NCI-H446 treated with DMSO at 0.1 percent for 48 hours (cell line): ENCODE measurements around the gene DYNLT1.
"Not testable (repeated sequence)": the region's sequence is repeated elsewhere in the genome, so short reads cannot be mapped to it uniquely, and the experiment has no call there.

Source experiments
- DNase-seq: peaks from one replicate; lab custom pipeline; 2025; lab: John Stamatoyannopoulos, UW

DYNLT1 gene

DNA sequence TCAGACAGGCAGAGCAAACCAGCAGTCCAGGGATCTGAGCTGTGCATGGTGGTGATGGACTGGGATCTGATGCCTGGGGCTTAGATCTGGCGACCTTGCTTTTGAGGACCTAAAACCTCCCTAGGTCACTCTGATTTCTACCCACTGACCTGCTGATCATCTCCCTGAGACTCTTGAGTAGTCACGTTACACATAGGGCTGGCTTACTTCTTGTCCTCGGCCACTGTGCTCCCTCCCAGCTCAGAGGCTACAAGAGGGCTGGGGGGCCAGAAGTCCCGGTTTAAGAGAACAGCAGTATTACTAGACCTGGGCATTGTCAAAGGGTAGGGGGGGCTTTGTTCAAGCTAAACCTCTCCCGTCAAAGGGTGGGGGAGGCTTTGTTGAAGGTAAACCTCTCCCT lies 5.5 kb downstream of the DYNLT1 start:
- DNase-seq, result no peak

DNA sequence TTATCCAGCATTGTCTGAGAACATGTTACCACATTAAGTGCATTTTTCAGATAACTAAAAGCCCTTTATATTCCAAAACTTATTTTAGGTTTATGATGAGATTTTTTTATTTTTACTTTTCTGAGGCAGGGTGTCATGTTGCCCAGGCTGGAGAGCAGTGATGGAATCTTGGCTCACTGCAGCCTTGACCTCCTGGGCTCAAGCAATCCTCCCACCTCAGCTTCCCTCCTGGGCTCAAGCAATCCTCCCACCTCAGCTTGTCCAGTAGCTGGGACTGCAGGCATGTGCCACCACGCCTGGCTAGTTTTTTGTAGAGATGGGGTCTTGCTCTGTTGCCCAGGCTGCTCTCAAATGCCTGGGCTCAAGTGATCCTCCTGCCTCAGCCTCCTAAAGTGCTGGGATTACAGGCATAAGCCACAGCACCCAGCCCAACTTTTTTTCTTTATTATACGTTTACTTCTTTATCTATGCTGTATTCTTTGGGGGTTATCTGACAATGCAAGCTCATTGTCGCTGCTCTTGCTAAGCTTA lies 6.2 kb downstream of the DYNLT1 start:
- DNase-seq, result no peak

DNA sequence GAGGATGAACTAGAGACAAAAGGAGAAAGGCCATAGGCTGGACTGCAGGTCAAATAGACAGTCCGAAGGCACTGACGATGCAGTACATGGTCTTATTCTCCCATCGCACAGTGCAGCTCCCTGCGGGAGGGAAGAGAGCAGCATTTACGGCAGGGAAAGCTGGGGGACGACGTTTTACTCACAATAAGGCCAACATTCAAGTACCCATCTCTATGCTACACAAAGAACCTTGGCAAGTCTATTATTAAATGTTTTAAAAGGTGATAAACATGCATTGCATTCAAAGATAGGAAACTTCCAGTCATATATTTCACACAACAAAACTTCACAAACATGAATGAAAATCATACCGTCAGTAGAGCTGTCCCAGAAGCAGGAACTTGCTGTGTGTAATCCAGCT lies 7.8 kb downstream of the DYNLT1 start:
- DNase-seq, result no peak

DNA sequence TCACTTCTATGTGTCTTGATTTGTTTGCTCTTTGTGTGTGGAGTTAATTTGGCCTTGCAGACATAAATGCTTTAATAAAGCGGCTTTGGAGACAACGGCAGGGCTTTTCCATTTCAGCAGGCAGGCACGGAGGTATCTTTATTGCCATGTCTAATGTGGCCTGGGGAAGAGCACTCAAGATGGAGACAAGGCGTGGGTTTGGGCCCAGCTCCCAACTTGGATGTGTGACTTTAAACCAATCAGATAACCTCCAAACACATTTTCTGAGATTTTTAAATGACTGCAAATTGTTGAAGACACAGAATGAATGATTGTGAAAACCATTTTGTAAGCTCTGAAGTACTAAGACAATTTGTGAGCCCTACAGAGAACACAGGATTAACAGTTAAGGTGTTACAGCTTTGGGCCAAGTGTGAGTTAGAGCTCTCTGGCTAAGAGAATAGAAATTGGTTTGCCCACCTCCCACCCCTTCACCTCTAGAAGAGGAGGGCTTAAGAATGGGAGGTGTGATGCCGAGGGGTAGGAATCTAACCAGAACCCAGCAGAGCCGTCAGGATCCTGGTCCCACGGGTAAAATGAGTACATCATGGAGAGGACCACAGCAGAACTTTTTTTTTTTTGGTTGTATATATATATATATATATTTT lies 9.0 kb downstream of the DYNLT1 start:
- DNase-seq, result no peak

DNA sequence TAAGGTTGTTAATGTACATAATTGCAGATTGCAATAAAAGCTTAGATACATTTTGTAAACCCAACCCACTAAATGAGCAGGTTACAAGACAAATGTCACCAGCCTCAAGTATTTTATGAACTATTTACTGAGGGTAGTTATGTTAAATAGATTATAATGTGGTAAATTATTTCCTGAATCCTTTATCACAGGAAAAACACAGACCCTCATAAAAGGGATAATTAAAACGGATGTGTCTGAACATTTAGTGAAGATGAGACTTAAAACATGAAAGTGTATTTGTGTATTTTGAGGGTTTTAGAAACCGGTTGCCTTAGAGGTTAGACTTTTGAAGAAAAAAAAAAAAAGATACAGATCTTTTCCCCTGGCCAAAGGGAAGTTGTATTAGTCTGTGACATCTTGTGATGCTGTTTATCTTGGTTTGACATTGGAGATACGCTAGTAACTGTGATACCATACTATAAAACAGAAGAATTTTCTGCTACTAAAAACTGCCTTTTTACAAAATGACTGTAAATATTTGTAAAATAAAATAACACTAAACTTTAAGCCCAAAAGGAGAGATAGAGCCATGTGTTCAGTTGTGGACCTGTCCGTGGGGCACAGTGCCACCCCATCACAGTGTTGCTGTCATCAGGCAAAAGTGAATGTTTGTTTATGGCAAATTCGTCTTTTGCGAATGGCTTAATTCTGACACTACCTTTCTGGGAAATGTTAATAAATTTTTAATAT lies 9.7 kb downstream of the DYNLT1 start:
- DNase-seq, result no peak

DNA sequence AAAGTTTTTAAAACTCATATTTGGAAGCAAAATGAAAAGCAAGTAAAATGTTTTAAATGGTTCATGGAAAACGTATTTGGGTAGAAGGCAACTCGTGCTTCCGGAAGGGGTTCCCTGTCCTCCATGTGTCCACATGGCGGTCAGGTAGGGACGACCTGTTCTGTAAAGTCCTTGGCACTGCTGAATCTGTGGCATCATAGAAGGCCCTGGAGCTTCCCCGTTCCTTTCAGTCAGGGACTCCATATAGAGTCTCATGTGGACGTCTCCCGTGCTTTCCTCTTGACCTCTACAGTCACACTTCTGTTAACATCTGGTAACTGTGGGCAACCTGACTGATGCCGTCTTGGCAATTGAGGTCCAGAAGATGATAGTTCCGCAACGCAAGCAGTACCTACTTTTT lies 11.4 kb downstream of the DYNLT1 start:
- no peak for DNase-seq

DNA sequence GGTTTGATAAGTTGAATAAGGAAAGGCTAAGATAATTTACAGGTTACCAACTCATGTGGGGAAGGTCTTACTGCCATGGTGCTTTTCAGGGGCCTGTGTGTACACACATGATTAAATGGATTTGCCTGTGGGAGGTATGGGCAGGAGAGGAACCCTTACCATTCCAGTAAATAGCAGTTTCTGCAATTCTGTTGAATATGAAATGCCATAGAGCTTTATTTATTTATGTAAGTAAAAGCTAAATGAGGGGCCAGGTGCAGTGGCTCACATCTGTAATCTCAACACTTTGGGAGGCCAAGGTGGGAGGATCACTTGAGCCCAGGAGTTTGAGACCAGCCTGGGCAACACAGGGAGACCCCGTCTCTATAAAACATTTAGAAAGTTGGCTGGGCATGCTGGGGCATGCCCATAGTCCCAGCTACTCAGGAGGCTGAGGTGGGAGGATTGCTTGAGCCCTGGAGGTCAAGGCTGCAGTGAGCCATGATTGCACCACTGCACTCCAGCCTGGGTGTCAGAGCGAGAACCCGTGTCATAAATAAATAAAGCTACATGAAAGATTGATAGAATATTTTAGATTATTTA lies 11.9 kb downstream of the DYNLT1 start:
- not testable (repeated sequence) for DNase-seq

DNA sequence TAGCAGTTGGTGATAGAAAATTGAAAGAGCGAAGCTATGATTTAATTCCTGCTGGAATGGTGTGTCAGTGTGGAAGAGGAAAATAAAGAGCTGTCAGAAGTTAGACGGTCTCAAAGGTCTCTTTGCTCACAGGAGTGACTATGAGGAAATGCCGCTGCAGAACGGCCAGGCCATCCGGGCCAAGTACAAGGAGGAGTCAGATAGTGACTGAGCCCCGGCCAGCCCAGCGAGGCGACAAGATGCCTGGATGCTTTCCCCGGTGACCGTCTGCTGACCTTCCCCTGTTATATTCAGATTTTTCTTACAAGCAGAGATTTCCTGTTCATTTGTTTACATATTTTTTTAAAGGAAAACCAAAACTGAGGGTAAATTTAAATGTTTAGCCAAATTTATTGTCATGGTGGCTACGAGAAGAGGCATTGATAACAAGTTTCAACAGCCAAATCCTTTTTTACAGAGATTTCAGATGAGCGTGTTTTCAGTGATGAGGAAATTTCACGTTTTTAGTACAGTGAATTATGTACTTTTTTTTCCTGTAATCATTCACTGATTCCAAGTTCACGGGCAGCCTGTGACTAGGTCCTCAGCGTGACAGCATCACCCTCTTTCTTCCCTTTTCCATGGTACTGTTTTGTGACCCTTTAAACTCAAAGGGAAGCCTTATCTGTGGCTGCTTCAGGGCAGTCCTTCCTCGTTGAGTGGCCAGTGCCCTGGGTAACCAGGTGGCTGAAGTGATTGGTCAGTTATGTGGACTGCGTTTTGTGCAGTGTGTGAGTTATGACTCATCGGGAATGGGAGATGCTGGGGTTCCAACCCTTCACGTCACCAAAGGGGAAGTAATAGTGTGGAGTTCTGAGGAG lies 12.6 kb downstream of the DYNLT1 start:
- no peak for DNase-seq

DNA sequence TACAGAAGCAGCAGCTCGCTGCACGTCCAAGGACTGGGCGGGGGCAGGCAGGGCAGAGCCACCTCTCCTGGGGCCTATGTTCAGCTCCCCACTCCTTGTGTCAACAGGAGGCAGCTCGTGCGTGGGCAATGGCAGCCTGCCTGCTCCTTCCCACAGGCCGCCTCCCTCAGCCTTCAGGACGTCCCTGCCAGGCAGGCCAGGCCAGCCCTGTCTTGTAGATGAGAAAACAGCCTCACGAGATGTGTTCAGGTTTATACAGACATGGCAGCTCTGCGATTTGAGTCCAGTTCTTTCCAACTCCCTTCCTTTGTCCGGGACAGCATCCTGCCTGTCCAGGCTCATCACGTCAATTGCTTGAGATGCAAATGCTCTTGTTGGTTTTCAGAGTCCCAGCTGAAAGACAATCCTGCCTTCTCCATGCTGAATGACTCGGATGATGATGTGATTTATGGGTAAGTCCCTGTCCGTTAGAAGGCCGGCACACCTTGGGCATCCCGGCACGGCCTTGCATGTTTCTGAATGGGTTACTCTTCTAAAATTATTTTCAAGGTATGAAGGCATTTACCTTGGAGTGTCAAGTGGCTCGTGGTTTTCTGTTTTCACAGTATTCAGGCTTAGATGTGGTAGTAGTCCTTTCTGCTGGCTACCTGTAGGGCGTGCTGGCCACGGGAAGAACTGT lies 13.5 kb downstream of the DYNLT1 start:
- no peak for DNase-seq

DNA sequence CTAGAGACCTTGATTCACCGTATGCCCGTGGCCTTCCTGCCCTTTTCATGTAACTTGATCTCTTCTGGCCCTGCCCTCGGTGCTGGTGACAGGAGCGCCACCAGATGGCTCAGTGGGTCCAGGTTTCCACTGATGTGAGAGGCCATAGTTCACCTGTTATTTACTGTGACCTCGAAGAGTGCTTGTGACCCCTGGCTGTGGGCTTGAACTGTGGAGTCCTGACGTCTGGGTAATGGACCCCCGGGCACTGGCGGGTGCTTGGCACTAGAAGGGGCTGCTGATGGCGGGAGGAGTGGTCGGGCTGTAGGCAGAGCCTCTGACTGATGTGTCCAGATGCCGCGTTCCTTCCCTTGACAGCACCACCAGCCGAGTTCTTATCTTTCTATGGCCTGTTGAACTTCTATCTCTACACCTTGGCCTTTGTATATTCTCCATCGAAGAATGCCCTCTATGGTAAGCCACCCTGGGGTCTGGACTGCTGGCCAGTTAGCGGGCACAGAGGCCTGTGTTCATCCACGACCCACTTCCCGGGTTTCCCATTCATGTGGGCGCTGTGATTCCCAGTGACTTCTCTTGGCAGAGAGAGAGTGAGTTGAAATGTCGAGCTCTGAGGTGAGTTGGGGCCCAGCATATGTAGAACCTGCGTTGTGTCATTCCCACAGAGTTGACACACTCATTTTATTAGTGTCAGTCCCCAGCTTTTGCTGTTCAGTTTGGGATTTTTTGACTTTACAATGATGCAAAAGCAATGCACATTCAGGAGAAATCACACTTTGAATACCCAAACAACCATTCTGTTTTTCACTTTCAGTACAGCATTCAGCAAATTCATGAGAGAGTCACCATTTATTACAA lies 14.9 kb downstream of the DYNLT1 start:
- DNase-seq, result no peak

DNA sequence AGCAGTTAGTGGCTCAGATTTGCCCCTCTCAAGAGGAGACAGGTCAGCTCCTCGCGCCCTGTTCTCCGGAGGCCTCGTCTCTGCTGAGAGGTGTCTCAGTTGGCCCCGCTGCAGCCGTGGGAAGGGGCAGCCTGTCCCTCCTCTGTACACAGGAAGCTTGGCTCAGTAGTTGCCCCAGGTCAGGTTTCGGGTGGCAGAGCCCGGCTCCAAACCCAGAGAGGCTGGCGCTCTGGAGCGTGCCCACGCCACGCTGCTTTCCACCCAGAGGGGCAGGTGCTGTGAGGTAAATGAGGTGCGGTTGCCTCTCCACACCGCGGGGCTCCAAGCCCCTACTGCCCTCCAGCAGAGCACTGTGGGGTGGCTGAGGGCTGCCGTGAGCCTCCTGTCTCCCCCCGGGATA lies 16.0 kb downstream of the DYNLT1 start:
- DNase-seq, result no peak

DNA sequence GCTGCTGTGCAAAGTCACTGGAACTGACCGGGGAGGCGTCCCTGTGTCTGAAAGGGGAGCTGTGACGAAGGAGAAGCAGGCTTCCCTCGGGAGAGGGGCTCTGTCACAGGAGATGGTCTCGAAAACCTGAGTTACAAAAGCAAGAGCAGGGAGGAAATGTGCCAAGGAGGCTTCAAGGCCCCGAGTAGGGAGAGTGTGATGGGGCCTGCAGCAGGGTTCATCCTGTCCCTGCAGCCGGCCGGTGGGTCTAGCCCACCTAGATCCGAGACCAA lies 16.7 kb downstream of the DYNLT1 start:
- no peak for DNase-seq

DNA sequence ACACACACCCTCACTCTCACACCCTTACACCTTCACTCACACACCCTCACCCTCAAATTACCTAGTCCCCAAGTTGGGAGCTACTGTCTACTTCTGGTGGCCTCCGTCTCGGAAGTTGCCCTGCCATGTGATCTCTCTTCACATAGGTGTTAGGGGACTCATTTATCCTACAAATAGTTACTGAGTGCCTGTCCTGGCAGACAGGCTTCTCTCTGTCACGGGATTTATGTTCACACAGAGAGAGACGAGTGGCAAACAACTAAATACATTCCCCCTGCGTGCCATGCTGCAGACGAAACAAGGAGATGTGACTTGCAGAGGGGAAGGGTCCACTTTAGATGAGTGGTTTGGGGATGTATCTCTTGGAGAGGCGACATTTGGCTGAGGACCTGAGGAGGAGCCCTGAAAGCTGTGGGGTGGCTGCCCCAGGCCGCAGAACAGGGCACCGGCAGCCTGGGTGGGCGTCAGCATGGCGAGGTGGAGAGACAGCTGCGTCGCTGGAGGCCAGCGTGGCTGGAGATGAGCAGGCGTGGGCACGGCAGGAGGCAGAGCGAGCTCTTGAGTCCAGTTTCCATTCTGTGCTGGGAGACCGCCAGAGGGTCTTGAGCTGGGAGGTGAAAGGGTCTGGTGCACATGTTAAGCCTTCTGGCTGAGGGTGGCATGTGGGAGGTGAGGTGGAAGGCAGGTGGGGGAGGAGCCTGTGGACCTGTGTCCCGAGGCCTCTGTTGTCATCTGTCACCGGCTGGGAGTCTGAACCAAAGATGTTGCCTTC lies 17.2 kb downstream of the DYNLT1 start:
- no peak for DNase-seq

DNA sequence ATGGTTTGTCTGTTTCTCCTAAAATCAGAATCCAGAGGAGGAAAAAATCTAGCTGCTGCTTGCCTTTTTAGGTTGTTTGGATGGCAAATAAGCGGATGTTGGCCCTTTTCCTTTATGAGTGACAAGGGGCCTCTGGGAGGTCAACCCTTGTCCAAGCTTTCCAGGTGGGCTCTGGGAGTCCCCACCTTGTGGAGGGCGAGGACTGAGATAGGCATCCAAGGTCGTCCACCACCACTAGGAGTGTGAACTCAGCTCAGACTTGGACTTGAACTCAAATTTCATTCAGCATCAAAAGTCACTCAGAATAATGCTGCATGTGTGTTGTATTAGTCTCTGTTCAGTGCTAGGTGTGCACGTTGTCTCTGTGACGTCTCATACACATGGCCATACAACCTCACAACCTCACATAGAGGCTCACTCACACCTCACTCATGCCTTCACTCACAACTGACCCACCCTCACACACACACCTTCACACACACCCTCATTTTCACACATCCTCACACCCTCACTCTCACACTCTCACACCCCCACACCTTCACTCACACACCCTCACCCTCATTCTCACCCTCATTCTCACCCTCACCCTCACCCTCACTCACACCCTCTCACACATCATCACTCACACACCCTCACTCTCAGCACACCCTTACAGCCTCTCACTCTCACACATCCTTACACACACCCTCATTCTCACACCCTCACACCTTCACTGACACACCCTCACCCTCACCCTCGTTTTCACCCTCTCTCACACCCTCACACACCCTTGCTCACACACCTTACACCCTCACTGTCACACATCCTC lies 18.0 kb downstream of the DYNLT1 start:
- no peak for DNase-seq

DNA sequence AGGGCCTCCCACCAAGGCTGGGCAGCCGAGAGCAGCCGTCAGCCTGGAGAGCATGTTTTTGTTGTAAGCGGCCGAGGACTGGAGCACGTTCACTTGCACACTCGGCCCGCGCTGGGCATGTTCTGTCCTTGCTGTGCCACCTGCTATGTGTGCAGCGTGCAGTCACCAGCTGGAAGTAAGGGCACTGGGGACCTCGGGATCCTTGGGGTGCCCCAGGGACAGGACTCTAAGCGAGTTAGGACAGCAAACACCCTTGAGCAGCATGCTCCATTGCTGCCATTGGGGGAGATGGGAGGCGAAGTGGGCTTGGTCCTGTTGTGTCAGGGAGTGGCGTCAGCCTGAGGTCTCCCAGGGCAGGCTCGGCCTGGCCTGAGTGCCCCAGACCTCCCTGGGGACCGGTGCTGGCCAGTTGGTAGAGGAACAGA lies 18.6 kb downstream of the DYNLT1 start:
- DNase-seq, result no peak

DNA sequence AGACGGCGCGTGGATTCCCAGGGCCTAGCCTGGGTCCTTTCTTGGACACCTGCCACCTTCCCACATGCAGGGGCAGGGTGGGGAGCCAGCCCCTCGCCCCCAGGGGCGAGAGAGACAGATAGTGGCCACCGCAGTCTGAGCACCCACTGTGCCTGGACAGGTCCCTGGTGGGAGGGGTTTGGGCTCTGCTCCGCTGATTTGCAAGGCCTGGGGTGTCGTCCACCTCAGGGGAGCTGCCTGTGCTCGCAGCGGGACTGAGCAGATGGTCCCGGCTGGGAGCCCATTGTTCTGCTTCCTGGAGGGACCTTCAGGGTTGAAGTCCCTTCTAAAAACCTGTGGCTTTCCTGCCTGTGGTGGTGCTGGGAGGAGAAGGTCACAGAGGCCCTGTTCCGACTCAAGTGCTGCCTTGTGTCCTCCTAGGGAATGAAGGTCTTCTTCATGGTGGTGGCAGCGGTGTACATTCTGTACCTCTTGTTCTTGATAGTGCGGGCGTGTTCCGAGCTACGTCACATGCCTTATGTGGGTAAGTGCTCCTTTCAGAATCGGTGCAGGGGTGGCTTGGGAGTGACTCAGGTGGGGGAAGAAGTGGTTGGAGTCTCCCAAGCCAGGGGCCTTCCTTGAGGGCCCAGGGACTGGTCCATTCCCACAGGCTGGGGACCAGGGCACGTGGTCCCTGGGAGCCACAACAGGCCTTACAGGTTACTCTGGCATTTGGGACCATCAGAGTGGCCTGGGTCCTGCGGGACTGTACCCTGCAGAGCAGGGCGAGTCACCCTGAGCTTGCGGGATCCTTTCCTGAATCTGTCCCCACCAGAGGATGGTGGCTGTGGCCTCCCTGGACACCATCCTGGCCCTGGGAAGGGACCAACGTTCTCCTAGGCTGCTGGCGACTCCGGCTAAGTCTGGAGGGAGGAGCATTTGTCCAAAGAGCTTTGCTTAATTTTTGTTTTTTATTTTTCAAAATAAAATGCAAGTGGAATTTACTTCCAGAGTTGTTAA lies 19.6 kb downstream of the DYNLT1 start:
- DNase-seq, result no peak

DNA sequence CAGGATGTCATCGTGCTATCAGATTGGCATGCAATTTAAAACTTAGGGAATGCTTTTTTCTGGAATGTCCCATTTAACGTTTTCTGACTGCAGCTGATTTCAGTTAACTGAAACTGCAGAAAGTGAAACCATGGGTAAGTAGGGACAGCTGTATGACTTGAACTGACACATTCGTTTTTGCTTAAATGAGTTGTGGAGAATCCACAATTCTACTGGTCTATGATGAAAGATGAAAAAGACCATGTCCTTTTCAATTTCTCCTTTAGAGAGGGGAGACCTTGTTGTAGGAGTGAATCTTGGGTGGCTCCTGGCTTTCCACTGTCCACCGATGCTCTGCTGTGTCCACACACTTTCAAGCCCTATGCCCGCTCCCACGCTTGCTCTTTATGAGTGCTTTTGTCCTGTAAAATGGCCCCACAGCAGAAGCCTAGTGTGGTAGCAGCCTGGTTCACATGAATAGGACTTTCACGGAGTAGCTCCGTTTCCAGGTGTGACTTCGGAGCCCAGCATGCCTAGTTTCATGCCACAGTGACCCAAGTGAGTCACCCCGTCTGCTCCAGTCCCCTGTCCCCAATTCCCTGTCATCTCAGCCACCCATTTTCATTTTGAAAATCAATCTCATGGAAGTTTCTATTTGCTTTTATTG lies 21.9 kb downstream of the DYNLT1 start:
- no peak for DNase-seq
